ENCODE results near the gene RAB31.

Gene RAB31

GRCh38 chr18:9739516-9739915 lies 31.4 kb downstream of the RAB31 start:
- no peak for DNase-seq

- DNase-seq, result no peak
Measured at GRCh38 chr18:9740071-9740470, 32.0 kb downstream of the RAB31 start.

GRCh38 chr18:9741406-9741792 lies 33.3 kb downstream of the RAB31 start:
- DNase-seq, result no peak

DNA sequence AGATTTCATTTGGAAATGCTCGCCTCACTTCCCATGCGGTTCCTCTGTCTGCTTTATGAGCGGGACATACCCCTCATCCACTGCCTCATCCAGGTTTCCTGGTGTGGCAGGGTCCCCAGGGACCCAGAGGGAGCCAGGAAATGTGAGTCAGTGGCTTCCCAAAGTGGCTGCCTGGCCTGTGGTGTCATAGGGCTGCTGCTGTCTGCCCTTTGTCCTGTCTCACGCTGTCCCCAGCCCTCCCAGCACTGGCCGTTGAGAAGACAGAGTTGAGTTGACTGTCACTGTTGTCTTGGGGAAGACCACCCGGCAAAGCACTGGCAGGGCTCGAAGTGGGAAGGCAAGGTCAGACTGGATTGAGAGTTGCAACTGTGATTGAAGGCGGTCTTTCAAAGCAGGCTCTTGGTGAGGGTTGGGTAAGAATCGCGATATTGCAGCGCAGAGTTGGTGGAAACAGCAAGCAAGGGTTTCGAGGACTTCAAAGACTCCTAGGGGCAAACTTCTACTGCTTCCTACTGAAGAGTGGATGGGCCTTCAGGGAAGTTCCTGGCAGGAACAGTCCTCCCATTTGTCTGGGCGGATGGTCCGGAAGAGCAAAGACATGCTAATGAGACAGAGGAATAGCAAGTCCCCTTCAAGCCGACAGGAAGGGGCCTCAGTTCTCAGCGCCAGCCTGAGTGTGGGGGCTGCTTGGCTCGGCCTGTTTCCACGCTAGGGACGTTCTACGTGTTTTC lies 33.9 kb downstream of the RAB31 start:
- no peak for DNase-seq

- DNase-seq, result no peak
Measured at GRCh38 chr18:9742524-9743131, 34.5 kb downstream of the RAB31 start.

DNA sequence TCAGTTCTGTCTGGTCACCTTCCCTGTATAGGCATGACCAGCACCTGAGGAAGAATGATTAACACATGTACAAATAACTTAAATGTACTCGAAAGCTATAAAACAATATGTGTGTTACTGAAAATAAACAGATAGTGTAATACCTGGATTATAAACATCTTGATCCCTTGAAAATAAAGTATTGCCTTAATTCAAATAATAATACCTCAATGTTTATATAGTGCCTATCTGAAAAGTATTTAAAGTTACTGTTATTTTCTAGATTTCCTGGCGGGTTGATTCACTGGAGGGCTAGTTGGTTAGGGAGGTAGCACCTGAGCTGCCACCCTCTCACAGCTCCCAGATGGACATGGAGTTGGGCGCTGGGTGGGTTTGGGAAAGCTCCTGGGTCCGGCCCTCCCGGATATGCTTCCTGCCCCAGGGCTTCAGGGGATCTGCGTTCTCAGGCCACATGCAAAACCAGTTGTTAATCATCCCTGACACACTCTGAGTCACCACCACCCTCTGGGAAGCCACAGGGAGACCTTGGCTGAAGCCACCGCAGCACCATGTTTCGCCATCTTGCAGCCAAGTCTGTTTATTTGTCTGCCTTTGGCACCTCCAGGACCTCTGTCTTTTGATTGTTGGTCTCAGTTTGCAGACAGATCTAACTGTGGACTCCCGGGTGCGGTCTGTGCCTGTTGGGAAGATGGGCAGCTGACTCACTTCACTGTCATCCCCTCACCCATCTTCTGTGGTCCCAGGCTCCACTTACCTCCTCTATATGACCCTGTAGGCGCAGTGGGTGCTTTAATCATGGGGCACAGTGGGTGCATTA lies 35.3 kb downstream of the RAB31 start:
- DNase-seq, result no peak

DNA sequence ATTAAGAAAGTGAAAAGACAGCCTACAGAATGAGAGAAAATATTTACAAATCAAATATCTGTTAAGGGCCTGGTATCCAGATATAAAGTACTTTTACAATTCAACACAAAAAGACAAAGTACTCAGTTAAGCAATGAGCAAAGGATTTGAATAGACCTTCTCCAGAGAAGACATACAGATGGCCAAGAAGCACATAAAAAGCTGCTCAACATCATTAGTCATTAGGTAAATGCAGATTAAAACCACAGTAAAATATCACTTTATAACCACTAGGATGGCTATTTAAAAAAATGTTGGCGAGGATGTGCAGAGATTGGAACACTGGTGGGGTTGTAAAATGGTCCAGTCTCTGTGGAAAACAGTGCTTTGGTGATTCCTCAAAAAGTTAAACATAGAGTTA lies 38.9 kb downstream of the RAB31 start:
- no peak for DNase-seq

GRCh38 chr18:9749611-9750010 lies 41.5 kb downstream of the RAB31 start:
- DNase-seq, result no peak

GRCh38 chr18:9750112-9750511 lies 42.0 kb downstream of the RAB31 start:
- DNase-seq, result no peak

GRCh38 chr18:9750606-9751304 lies 42.7 kb downstream of the RAB31 start:
- no peak for DNase-seq

- DNase-seq, result no peak
Measured at GRCh38 chr18:9751371-9752031, 43.4 kb downstream of the RAB31 start.

GRCh38 chr18:9753846-9754245 lies 45.7 kb downstream of the RAB31 start:
- no peak for DNase-seq

- no peak for DNase-seq
Measured at GRCh38 chr18:9755110-9755509, 47.0 kb downstream of the RAB31 start.

- DNase-seq, result no peak
Measured at GRCh38 chr18:9755615-9756014, 47.5 kb downstream of the RAB31 start.

DNA sequence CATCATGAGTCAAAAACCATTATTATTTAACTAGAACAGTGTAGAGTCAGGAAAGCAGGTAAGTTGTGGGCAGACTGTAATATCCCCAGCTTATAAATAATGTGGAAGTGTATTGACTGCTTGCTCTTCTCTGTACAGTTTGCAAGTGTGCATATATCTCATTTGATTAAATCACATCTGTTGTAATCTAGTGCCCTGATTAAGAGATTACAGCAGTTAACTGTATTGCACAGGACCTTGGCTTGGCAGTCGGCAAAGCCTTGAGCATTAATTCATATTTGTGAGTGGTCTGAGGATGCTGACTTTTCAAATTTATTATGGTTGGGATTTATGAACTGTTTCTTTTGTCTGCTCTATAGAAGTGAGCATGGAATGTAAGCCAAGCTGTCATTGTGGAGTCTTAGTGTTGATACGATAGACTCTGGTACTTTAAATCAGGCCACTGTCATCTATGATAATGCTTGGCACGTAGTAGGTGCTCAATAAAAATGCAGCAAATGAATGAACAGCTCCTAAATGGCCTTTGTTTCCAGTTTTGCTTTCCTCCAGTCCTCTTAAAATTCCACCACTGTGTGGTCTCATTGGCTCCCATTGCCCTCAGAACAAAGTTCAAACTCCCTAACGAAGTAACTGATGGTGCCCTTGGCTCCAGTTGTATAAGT lies 48.3 kb downstream of the RAB31 start:
- no peak for DNase-seq

DNA sequence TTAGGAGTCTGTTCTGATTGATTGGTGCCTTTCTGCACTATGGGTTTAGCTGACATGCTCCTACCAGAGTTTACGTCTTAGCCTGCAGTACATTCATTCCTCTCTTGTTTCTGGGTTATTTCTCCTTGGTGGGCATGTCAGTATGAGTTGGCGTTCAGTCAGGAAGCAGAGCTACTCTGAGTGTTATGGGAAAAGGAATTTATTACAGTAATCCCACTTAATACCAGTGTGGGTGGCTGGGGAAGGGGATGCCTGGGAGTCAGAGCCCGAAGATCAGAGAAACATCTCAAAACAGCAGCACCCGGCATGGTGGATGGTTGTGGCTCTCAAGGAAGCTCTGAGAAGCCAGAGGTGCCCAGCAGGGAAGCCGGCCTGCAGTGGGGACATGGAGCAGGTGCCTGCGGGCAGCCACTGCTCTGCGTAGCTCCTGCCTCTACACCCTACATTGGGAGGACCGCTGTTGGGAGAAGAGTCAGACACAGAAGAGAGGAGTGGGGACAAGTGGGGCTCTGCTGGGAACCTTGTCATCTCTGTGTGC lies 48.9 kb downstream of the RAB31 start:
- no peak for DNase-seq

GRCh38 chr18:9757827-9758621 lies 49.9 kb downstream of the RAB31 start:
- DNase-seq, result no peak

GRCh38 chr18:9758624-9759075 lies 50.5 kb downstream of the RAB31 start:
- no peak for DNase-seq

GRCh38 chr18:9760641-9761040 lies 52.5 kb downstream of the RAB31 start:
- DNase-seq, result no peak

- DNase-seq, result no peak
Measured at GRCh38 chr18:9762526-9762925, 54.4 kb downstream of the RAB31 start.

DNA sequence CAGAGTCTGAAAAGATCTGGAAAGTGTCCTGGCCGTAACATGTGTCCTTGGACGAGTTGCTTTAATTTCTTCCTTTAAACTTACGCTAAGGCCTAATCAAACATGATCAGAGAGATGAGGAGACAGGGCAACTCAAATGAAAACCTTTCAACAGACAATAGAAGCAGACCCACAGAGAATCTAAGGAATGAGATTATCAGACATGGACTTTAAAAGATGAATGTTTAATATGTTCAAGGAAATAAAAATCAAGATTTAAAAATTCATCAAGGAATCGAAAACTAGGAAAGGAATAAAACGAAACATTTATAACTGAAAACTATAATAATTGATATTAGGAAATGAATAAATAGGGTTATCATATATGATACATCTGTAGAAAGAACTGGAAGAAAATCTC lies 55.1 kb downstream of the RAB31 start:
- DNase-seq, result no peak
